Gastroesophageal sphincter (tissue), 4 donors: ENCODE measurements around the gene TLE6. TPM values are rescaled to one million over a fixed set of nuclear protein-coding genes. Genes with fewer than 3 reads are reported as not detected.
"Not testable (repeated sequence)": the region's sequence is repeated elsewhere in the genome, so short reads cannot be mapped to it uniquely, and the experiment has no call there.

Experiments used
- ATAC-seq: fragments of 150-250 bp; one replicate; pipeline ENCODE4 v1.9.1; 2016; ENCODE audit warnings: mild to moderate bottlenecking, moderate library complexity
- H3K27ac ChIP-seq, 4 donors: fragments of 200-600 bp; sonication (generic) in 3 of 4; 1 replicate in 3 of 4; 2 replicates in 1 of 4; pipeline ENCODE4 v1.5.1; 2016 to 2019
- H3K27me3 ChIP-seq: fragments of 200-600 bp; sonication (generic); one replicate; pipeline ENCODE4 v1.5.1; 2019
- H3K36me3 ChIP-seq, 2 donors: fragments of 200-600 bp; sonication (generic); one replicate each; pipeline ENCODE4 v1.5.1; 2019; ENCODE audit warnings: control low read depth in 1 of 2
- H3K4me1 ChIP-seq, 3 donors: fragments of 200-600 bp; sonication (generic); 1 replicate in 2 of 3; 2 replicates in 1 of 3; pipeline ENCODE4 v1.5.1; 2016 to 2019; ENCODE audit warnings: control low read depth in 2 of 3
- H3K4me3 ChIP-seq, 2 donors: fragments of 200-600 bp; sonication (generic); one replicate each; pipeline ENCODE4 v1.5.1; 2019; ENCODE audit warnings: mild to moderate bottlenecking in 1 of 2, moderate library complexity in 1 of 2
- H3K9me3 ChIP-seq, 3 donors: fragments of 200-600 bp; sonication (generic); one replicate each; pipeline ENCODE4 v1.5.1; 2017 to 2019; ENCODE audit warnings: control low read depth in 2 of 3
- EP300 ChIP-seq: sonication (generic); formaldehyde crosslinking; IDR thresholded peaks from one replicate; pipeline ENCODE4 v1.6.1; 2017; ENCODE audit warnings: antibody characterized with exemption, mild to moderate bottlenecking
- POLR2A ChIP-seq, 2 donors: fragments of 450-650 bp; IDR thresholded peaks; one replicate each; pipeline ENCODE4 v1.6.1; 2017; ENCODE audit warnings: antibody characterized with exemption in 2 of 2, mild to moderate bottlenecking in 2 of 2, moderate library complexity in 1 of 2
- POLR2AphosphoS5 ChIP-seq: sonication (generic); formaldehyde crosslinking; IDR thresholded peaks from one replicate; pipeline ENCODE4 v1.6.1; 2017; ENCODE audit warnings: antibody characterized with exemption
- WGBS, 2 donors: methylation state at CpG; one replicate each; pipeline ENCODE4 v1.1.5; 2018; ENCODE audit warnings: low coverage in 1 of 2; 5-methylcytosine and 5-hydroxymethylcytosine counted together
- total RNA-seq, 4 donors: library from RNA; depleted of rRNA; stranded (reverse); fragments of >200 nt; gene quantifications; one replicate each; pipeline ENCODE4 v1.1.0, GENCODE V29; 2016
- TF ChIP-seq, protein P1 (sequence below), 4 experiments: fragments of 200-600 bp in 2 of 4; fragments of 450-650 bp in 2 of 4; sonication (generic) in 1 of 4; IDR thresholded peaks; one replicate each; pipeline ENCODE4 v1.5.1; 2017 to 2019; ENCODE audit warnings: antibody characterized with exemption in 4 of 4, mild to moderate bottlenecking in 2 of 4, moderate library complexity in 2 of 4

TLE6 gene
- total RNA-seq, 4 donors from 2014 or later, result 0.19 to 0.64 (median 0.40) TPM; not detected in 1

DNA sequence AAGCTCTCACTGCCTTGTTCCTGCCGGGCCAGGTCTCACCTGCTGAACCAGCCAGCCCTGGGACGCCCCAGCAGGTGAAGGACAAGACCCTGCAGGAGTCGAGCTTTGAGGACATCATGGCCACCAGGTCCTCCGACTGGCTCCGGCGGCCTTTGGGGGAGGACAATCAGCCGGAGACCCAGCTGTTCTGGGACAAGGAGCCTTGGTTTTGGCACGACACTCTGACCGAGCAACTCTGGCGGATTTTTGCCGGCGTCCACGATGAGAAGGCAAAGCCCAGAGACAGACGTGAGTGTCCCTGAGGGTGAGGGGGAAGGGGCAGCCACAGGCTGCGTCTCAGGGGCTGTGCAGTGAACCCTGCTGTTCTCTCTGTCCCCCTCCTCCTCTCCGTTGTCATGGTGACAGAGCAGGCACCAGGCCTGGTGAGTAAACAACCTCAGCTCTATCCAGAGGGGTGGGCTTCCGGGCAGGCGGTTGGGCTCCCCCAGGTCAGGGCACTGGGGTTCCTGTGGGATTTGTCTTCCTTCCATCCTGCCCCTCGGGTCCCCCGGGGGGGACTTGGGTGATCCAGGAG, 9.7 kb downstream of the TLE6 start:
- TF ChIP-seq POLR2A (IDR thresholded peaks at IDR 0.05) (no peak), EP300 (no peak)
- H3K27ac ChIP-seq, result no peak overlapping the region
- WGBS, 2 donors, result no CpG with 5 or more reads among the region's 20 CpGs

DNA sequence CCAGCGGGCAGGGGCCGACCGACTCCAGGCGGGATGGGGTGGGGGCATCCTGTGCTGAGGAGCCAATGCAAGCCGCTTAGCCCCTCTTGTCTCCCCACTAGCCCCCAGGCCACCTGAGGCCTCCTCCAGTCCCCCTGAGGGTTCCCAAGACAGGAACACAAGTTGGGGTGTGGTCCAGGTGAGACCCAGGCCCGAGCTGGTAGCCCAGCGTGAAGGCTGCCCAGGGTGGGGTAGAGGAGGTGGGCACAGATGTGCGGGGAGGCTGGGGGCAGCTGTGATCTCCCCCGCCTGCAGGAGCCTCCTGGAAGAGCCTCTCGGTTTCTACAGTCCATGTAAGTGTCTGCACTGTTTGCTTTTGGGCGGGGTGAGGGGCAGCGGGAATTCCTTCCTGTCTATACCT, 10.4 kb downstream of the TLE6 start:
- peaks cover 0 to 17% (median 9%) of the 10 kb centered on the region in 3 donors for H3K4me1 ChIP-seq
- H3K27ac ChIP-seq, result no peak overlapping the region
- 89% methylated on average over 3 of the region's 12 CpGs; no CpG with 5 or more reads in 1 of the 2 donors for WGBS, 2 donors
- H3K4me3 ChIP-seq, result no peak overlapping the region
- H3K9me3 ChIP-seq, result no peaks in the 10 kb centered on the region
- TF ChIP-seq, protein P1, sequence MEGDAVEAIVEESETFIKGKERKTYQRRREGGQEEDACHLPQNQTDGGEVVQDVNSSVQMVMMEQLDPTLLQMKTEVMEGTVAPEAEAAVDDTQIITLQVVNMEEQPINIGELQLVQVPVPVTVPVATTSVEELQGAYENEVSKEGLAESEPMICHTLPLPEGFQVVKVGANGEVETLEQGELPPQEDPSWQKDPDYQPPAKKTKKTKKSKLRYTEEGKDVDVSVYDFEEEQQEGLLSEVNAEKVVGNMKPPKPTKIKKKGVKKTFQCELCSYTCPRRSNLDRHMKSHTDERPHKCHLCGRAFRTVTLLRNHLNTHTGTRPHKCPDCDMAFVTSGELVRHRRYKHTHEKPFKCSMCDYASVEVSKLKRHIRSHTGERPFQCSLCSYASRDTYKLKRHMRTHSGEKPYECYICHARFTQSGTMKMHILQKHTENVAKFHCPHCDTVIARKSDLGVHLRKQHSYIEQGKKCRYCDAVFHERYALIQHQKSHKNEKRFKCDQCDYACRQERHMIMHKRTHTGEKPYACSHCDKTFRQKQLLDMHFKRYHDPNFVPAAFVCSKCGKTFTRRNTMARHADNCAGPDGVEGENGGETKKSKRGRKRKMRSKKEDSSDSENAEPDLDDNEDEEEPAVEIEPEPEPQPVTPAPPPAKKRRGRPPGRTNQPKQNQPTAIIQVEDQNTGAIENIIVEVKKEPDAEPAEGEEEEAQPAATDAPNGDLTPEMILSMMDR (IDR thresholded peaks at IDR 0.05), result no peak
- no peak for TF ChIP-seq EP300
- no peak for TF ChIP-seq POLR2AphosphoS5
- TF ChIP-seq POLR2A (IDR thresholded peaks at IDR 0.05), result no peak
- H3K36me3 ChIP-seq, result no peaks in the 10 kb centered on the region
- no peak for ATAC-seq
- H3K27me3 ChIP-seq, result no peaks in the 10 kb centered on the region

More for the DNA sequence above, 9.7 kb downstream of the TLE6 start:
- H3K9me3 ChIP-seq, result no peaks in the 10 kb centered on the region
- ATAC-seq, result no peak
- H3K36me3 ChIP-seq, result no peaks in the 10 kb centered on the region
- H3K4me1 ChIP-seq, result peaks cover 0 to 24% (median 14%) of the 10 kb centered on the region in 3 donors
- H3K27me3 ChIP-seq, result no peaks in the 10 kb centered on the region
- no peak overlapping the region for H3K4me3 ChIP-seq

DNA sequence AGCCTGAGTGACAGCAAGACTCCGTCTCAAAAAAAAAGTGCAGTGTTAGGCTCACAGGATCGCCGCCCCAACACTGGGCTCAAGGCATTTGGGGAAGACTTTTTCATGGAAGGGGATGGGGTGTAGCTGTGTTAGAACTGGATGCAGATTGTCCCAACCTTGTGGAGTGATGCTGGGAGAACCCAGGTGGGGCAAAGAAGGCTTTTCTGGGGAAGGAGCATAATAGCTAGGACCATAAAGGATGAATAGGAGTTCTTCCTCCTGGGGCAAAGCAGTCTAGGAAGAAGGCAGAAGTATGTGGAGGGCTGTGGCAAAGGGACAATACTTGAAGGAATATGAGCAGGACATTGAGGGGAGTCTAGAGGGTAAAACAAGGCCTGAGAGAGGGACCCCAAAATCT, 11.2 kb downstream of the TLE6 start:
- Histone ChIP-seq H3K4me3 (no peak overlapping the region), H3K4me1 (peaks cover 0 to 9% (median 4%) of the 10 kb centered on the region in 3 donors), H3K27me3 (peaks cover 5% of the 10 kb centered on the region), H3K9me3 (no peaks in the 10 kb centered on the region), H3K36me3 (no peaks in the 10 kb centered on the region), H3K27ac (no peak overlapping the region)
- no peak for ATAC-seq
- TF ChIP-seq, protein P1 (IDR thresholded peaks at IDR 0.05), result no peak
- no peak for TF ChIP-seq POLR2A (IDR thresholded peaks at IDR 0.05)
- no peak for TF ChIP-seq POLR2AphosphoS5
- no peak for TF ChIP-seq EP300
- WGBS, 2 donors, result 88 to 94% methylated on average over 1 to 3 of the region's 3 CpGs

DNA sequence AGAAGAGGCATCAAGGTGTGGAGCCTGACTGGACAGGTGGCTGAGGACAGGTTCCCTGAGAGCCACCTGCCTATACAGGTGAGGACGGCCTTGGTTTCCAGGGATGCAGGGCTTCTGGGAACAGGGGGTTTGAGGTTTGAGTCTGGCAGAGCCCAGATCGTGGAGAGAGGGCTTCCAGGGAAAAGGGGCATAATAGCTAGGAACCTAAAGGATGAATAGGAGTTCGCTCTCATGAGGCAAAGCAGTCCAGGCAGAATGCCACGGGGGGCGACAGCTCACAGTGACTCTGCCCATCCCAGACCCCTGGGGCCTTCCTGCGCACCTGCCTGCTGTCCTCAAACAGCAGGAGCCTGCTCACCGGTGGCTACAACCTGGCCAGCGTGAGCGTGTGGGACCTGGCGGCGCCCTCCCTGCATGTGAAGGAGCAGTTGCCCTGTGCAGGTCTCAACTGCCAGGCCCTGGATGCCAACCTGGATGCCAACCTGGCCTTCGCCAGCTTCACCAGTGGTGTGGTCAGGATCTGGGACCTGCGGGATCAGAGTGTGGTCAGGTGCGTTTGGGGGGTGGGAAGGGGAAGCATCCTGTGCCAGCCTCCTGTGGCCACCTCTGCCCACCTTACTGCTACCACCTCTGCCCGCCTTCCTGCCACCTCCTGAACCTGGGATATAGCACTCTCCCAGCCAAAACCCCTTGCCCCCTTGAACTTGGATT, 12.0 kb downstream of the TLE6 start:
- WGBS, 2 donors, result 100% methylated on average over 2 to 4 of the region's 15 CpGs
- no peak for ATAC-seq

DNA sequence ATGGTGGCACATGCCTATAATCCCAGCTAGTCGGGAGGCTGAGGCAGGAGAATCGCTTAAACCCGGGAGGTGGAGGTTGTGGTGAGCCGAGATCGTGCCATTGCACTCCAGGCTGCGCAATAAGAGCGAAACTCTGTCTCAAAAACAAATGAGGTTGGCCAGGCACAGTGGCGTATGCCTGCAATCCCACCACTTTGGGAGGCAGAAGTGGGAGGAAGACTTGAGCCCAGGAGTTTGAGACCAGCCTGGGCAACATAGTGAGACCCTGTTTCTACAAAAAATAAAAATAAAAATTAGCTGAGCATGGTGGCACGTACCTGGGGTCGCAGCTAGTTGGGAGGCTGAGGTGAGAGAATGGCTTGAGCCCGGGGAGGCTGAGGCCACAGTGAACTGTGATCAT, 15.0 kb downstream of the TLE6 start:
- WGBS, 2 donors, result 86 to 92% methylated on average over 4 to 8 of the region's 11 CpGs
- H3K4me3 ChIP-seq, ATAC-seq, H3K27ac ChIP-seq, H3K36me3 ChIP-seq, H3K27me3 ChIP-seq, H3K9me3 ChIP-seq, H3K4me1 ChIP-seq: not testable (repeated sequence)

More for the DNA sequence above, 12.0 kb downstream of the TLE6 start:
- peaks cover 0 to under 1% (median 0%) of the 10 kb centered on the region in 3 donors for H3K4me1 ChIP-seq
- H3K4me3 ChIP-seq, result no peak overlapping the region
- no peak overlapping the region for H3K27ac ChIP-seq
- H3K27me3 ChIP-seq, result peaks cover 5% of the 10 kb centered on the region
- TF ChIP-seq POLR2AphosphoS5 (no peak), EP300 (no peak), POLR2A (IDR thresholded peaks at IDR 0.05) (no peak)
- TF ChIP-seq, protein P1 (IDR thresholded peaks at IDR 0.05), result no peak
- no peaks in the 10 kb centered on the region for H3K36me3 ChIP-seq
- no peaks in the 10 kb centered on the region for H3K9me3 ChIP-seq

DNA sequence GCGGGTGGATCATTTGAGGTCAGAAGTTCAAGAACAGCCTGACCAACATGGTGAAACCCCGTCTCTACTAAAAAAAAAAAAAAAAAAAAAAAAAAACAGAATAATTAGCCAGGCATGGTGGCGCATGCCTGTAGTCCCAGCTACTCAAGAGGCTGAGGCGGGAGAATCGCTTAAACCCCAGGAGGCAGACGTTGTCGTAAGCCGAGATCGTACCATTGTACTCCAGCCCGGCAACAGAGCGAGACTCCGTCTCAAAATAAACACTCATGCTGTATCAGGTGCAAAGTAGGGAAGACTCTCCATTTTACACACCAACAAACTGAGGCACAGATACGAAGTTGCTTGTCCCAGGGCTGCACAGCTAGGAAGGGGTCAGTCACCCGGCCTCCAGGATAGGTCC, 15.6 kb downstream of the TLE6 start:
- H3K9me3 ChIP-seq, result no peaks in the 10 kb centered on the region
- TF ChIP-seq EP300 (no peak), POLR2A (IDR thresholded peaks at IDR 0.05) (no peak), POLR2AphosphoS5 (no peak)
- TF ChIP-seq, protein P1 (IDR thresholded peaks at IDR 0.05), result no peak
- 63 to 78% methylated on average over 12 to 13 of the region's 14 CpGs for WGBS, 2 donors
- H3K4me1 ChIP-seq, result no peaks in the 10 kb centered on the region
- H3K36me3 ChIP-seq, result peaks cover 0 to 11% of the 10 kb centered on the region in 2 donors
- no peak overlapping the region for H3K27ac ChIP-seq
- no peak for ATAC-seq
- peaks cover 5% of the 10 kb centered on the region for H3K27me3 ChIP-seq
- no peak overlapping the region for H3K4me3 ChIP-seq
